ENCODE measurements around the gene RSAD2. TPM values are rescaled to one million over a fixed set of nuclear protein-coding genes. Genes with fewer than 3 reads are reported as not detected.
"Not testable (repeated sequence)": the region's sequence is repeated elsewhere in the genome, so short reads cannot be mapped to it uniquely, and the experiment has no call there.

The RSAD2 gene
- total RNA-seq, 1 donor from 2014 or later, result 0.22 TPM

DNA sequence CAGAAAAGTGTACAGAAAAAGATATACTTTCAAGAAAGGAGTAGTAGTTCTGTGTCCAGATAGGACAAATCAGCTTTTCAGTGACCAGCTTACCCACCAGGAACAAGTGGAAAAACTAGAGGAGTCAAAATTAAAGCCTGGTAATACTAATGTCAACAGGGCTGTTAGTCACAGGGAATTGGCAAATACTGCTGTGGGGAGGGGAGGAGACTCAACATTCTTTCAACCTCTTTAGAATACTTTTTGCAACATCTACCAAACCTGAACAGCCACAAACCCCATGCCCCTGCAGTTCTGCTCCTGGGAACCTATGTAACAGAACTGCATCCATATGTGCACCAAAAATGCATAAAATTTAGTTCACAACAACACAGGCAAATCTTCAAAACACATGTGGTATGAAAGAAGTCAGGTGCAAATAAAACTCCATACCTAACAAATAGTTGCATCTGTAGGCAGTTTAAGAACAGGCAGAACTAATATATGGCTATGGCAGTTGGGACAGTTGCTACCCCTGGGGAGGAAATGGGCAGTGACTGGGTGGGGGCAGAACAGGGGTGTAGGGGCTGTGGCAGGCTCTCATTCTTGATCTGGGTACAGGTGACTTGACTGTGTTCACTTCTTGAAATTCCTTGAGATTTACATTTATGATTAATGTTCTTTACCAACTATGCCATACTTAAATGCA is 21.6 kb upstream of the RSAD2 start:
- no peaks in the 10 kb centered on the region for H3K4me1 Mint-ChIP-seq (ENCODE audit: low read depth)
- TF ChIP-seq CTCF (IDR thresholded peaks at IDR 0.05), result no peak
- peaks cover 19% of the 10 kb centered on the region for H3K9me3 Mint-ChIP-seq (ENCODE audit: low read depth)
- no peak overlapping the region for H3K4me3 Mint-ChIP-seq (ENCODE audit: unreplicated experiment)
- H3K27me3 Mint-ChIP-seq (ENCODE audit: low read depth), result no peaks in the 10 kb centered on the region
- no peak overlapping the region for H3K27ac Mint-ChIP-seq (ENCODE audit: unreplicated experiment)
- peaks cover 10% of the 10 kb centered on the region for H3K36me3 Mint-ChIP-seq (ENCODE audit: low read depth)
- DNase-seq (ENCODE audit: low spot score), result no peak

DNA sequence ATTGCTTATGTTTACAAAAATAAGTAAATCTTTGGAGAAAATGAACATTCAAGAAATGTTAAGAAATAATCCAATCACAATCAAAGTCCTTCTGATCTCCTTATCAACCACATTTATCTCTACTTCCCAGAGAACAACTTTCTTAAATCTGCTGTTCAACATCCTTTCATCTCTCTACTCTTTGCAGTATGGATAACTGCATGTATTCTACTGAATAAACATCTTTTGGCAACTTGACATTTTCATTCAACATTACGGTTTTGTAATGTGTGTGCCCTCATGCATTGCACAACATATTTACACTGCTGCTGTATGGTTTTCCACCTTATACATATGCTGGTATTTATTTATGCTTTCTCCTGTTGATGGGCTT is 21.0 kb upstream of the RSAD2 start:
- Mint-ChIP-seq H3K9me3 (ENCODE audit: low read depth) (peaks cover 19% of the 10 kb centered on the region), H3K4me3 (ENCODE audit: unreplicated experiment) (no peak overlapping the region), H3K4me1 (ENCODE audit: low read depth) (no peaks in the 10 kb centered on the region), H3K27me3 (ENCODE audit: low read depth) (no peaks in the 10 kb centered on the region), H3K36me3 (ENCODE audit: low read depth) (peaks cover 11% of the 10 kb centered on the region), H3K27ac (ENCODE audit: unreplicated experiment) (no peak overlapping the region)
- no peak for DNase-seq (ENCODE audit: low spot score)
- TF ChIP-seq CTCF (IDR thresholded peaks at IDR 0.05), result no peak

- not testable (repeated sequence) for DNase-seq (ENCODE audit: low spot score); H3K27ac Mint-ChIP-seq (ENCODE audit: unreplicated experiment); H3K4me1 Mint-ChIP-seq (ENCODE audit: low read depth); H3K27me3 Mint-ChIP-seq (ENCODE audit: low read depth); H3K4me3 Mint-ChIP-seq (ENCODE audit: unreplicated experiment)
- Mint-ChIP-seq H3K36me3 (ENCODE audit: low read depth) (peaks cover 14% of the 10 kb centered on the region), H3K9me3 (ENCODE audit: low read depth) (peaks cover 19% of the 10 kb centered on the region)
Measured at GRCh38 chr2:6858466-6859027, 19.0 kb upstream of the RSAD2 start.

- no peaks in the 10 kb centered on the region for H3K27me3 Mint-ChIP-seq (ENCODE audit: low read depth)
- H3K4me1 Mint-ChIP-seq (ENCODE audit: low read depth), result no peaks in the 10 kb centered on the region
- TF ChIP-seq CTCF (IDR thresholded peaks at IDR 0.05), result no peak
- no peak overlapping the region for H3K4me3 Mint-ChIP-seq (ENCODE audit: unreplicated experiment)
- DNase-seq (ENCODE audit: low spot score), result no peak
- peaks cover 19% of the 10 kb centered on the region for H3K9me3 Mint-ChIP-seq (ENCODE audit: low read depth)
- no peak overlapping the region for H3K27ac Mint-ChIP-seq (ENCODE audit: unreplicated experiment)
- peaks cover 14% of the 10 kb centered on the region for H3K36me3 Mint-ChIP-seq (ENCODE audit: low read depth)
Measured at GRCh38 chr2:6860296-6860695, 17.3 kb upstream of the RSAD2 start.

- DNase-seq (ENCODE audit: low spot score), result no peak
- TF ChIP-seq CTCF (IDR thresholded peaks at IDR 0.05), result no peak
- Mint-ChIP-seq H3K4me1 (ENCODE audit: low read depth) (peaks cover 7% of the 10 kb centered on the region), H3K27ac (ENCODE audit: unreplicated experiment) (no peak overlapping the region), H3K27me3 (ENCODE audit: low read depth) (no peaks in the 10 kb centered on the region), H3K4me3 (ENCODE audit: unreplicated experiment) (no peak overlapping the region), H3K9me3 (ENCODE audit: low read depth) (peaks cover 9% of the 10 kb centered on the region), H3K36me3 (ENCODE audit: low read depth) (peaks cover 9% of the 10 kb centered on the region)
Measured at GRCh38 chr2:6863792-6864191, 13.8 kb upstream of the RSAD2 start.
